Measurements from ENCODE around the gene PLPP4.

The PLPP4 gene

GRCh38 chr10:120530699-120531098, 73.7 kb downstream of the PLPP4 start:
- Histone ChIP-seq H3F3A (ENCODE audit: insufficient read depth, low read length) (no peaks in the 10 kb centered on the region), H3K36me3 (replicated peaks; ENCODE audit: insufficient read depth, low read length) (no peaks in the 10 kb centered on the region), H3K4me3 (ENCODE audit: low read length) (no peak overlapping the region), H3K27me3 (replicated peaks; ENCODE audit: insufficient read depth, low read length) (no peaks in the 10 kb centered on the region), H3K9me3 (replicated peaks; ENCODE audit: insufficient read depth, low read length) (no peaks in the 10 kb centered on the region), H3K9ac (ENCODE audit: low read length) (no peak overlapping the region), H2AFZ (ENCODE audit: low read length) (no peak overlapping the region), H4K20me1 (ENCODE audit: insufficient read depth, low read length) (no peaks in the 10 kb centered on the region), H3K4me1 (ENCODE audit: low read length) (no peaks in the 10 kb centered on the region), H3K79me2 (ENCODE audit: low read length) (no peaks in the 10 kb centered on the region), H3K9me2 (replicated peaks; ENCODE audit: insufficient read depth, low read length) (no peaks in the 10 kb centered on the region), H3K4me2 (ENCODE audit: low read depth, low read length) (no peak overlapping the region), H3K27ac (ENCODE audit: low read length) (no peak overlapping the region)
- no peak for TF ChIP-seq CTCF (IDR thresholded peaks at IDR 0.05; ENCODE audit: low read length)
- TF ChIP-seq EZH2 (optimal IDR thresholded peaks at IDR 0.05; ENCODE audit: low read depth, low read length) = no peak
- no peak for TF ChIP-seq EZH2phosphoT487 (IDR thresholded peaks at IDR 0.05; ENCODE audit: low read length)
- no peak for DNase-seq

- Histone ChIP-seq H3K27me3 (replicated peaks; ENCODE audit: insufficient read depth, low read length) (no peaks in the 10 kb centered on the region), H3K9ac (ENCODE audit: low read length) (no peak overlapping the region), H3K9me3 (replicated peaks; ENCODE audit: insufficient read depth, low read length) (no peaks in the 10 kb centered on the region), H3K9me2 (replicated peaks; ENCODE audit: insufficient read depth, low read length) (no peaks in the 10 kb centered on the region), H3K79me2 (ENCODE audit: low read length) (no peaks in the 10 kb centered on the region), H2AFZ (ENCODE audit: low read length) (no peak overlapping the region), H3F3A (ENCODE audit: insufficient read depth, low read length) (no peaks in the 10 kb centered on the region), H3K4me2 (ENCODE audit: low read depth, low read length) (no peak overlapping the region), H3K27ac (ENCODE audit: low read length) (no peak overlapping the region), H3K4me1 (ENCODE audit: low read length) (no peaks in the 10 kb centered on the region), H3K4me3 (ENCODE audit: low read length) (no peak overlapping the region), H3K36me3 (replicated peaks; ENCODE audit: insufficient read depth, low read length) (no peaks in the 10 kb centered on the region), H4K20me1 (ENCODE audit: insufficient read depth, low read length) (no peaks in the 10 kb centered on the region)
- TF ChIP-seq EZH2 (optimal IDR thresholded peaks at IDR 0.05; ENCODE audit: low read depth, low read length) (no peak), CTCF (IDR thresholded peaks at IDR 0.05; ENCODE audit: low read length) (no peak), EZH2phosphoT487 (IDR thresholded peaks at IDR 0.05; ENCODE audit: low read length) (no peak)
- no peak for DNase-seq
Observed at GRCh38 chr10:120538091-120538490, 81.1 kb downstream of the PLPP4 start.

- DNase-seq = no peak
- no peak overlapping the region for H3K9ac ChIP-seq (ENCODE audit: low read length)
- no peak overlapping the region for H3K27ac ChIP-seq (ENCODE audit: low read length)
- no peaks in the 10 kb centered on the region for H3K4me1 ChIP-seq (ENCODE audit: low read length)
- no peak overlapping the region for H3K4me2 ChIP-seq (ENCODE audit: low read depth, low read length)
- H3K9me2 ChIP-seq (replicated peaks; ENCODE audit: insufficient read depth, low read length) = no peaks in the 10 kb centered on the region
- H2AFZ ChIP-seq (ENCODE audit: low read length) = no peak overlapping the region
- no peaks in the 10 kb centered on the region for H3K36me3 ChIP-seq (replicated peaks; ENCODE audit: insufficient read depth, low read length)
- no peak overlapping the region for H3K4me3 ChIP-seq (ENCODE audit: low read length)
- H3K9me3 ChIP-seq (replicated peaks; ENCODE audit: insufficient read depth, low read length) = no peaks in the 10 kb centered on the region
- TF ChIP-seq EZH2 (optimal IDR thresholded peaks at IDR 0.05; ENCODE audit: low read depth, low read length) (no peak), CTCF (IDR thresholded peaks at IDR 0.05; ENCODE audit: low read length) (no peak), EZH2phosphoT487 (IDR thresholded peaks at IDR 0.05; ENCODE audit: low read length) (no peak)
- H3F3A ChIP-seq (ENCODE audit: insufficient read depth, low read length) = no peaks in the 10 kb centered on the region
- no peaks in the 10 kb centered on the region for H3K27me3 ChIP-seq (replicated peaks; ENCODE audit: insufficient read depth, low read length)
- no peaks in the 10 kb centered on the region for H4K20me1 ChIP-seq (ENCODE audit: insufficient read depth, low read length)
- H3K79me2 ChIP-seq (ENCODE audit: low read length) = no peaks in the 10 kb centered on the region
Observed at GRCh38 chr10:120539076-120539475, 82.0 kb downstream of the PLPP4 start.

Measured in MM.1S (cell line).